ENCODE results near the gene PGK1.
A peak's percentile ranks its signal among the peaks of the same experiment; 100 is the strongest.
"Not testable (repeated sequence)": the region's sequence is repeated elsewhere in the genome, so short reads cannot be mapped to it uniquely, and the experiment has no call there.

PGK1 gene

DNA sequence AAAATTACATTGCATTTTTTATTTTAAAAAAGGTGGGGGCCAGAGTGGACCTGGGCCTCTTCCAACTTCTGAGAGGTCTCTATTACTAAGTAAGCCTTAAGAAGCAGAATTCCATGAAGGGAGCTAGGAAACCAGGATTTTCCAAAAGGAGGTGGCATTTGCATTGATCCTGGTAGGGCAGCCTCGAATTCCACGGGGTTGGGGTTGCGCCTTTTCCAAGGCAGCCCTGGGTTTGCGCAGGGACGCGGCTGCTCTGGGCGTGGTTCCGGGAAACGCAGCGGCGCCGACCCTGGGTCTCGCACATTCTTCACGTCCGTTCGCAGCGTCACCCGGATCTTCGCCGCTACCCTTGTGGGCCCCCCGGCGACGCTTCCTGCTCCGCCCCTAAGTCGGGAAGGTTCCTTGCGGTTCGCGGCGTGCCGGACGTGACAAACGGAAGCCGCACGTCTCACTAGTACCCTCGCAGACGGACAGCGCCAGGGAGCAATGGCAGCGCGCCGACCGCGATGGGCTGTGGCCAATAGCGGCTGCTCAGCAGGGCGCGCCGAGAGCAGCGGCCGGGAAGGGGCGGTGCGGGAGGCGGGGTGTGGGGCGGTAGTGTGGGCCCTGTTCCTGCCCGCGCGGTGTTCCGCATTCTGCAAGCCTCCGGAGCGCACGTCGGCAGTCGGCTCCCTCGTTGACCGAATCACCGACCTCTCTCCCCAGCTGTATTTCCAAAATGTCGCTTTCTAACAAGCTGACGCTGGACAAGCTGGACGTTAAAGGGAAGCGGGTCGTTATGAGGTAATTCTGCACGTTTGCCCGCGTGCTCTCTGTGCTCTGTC is at the start of gene PGK1:
TSS of gene PGK1 (plus strand) at position 626 of the 824 bp plus-strand sequence. CDS start at position 719, 93 bp downstream.
- DNase-seq = peak; percentile 81 to 87

- no peak for DNase-seq
These were observed 40.4 kb upstream of the PGK1 start for GRCh38 chrX:78063687-78064086.

DNA sequence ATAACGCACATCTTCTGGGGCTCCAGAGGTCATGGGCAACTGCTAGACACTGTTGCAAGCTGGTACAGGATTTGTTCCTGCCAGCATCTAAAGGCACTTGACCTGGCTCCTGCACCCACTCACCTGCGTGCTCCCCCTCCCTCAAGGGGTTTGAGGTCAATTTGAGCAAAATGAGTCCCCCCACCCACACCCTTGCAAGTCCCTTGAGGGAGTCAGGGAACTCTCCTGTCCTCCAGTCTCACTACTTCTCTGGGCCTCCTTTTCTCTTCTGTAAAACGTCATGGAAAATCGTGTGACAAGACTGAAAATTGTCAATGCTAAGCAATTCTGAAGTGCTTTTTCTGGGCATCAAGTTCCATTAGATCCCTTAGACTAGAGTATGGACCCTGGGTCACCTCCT is 39.9 kb upstream of the PGK1 start:
- no peak for DNase-seq

- not testable (repeated sequence) for DNase-seq
These were observed 39.1 kb upstream of the PGK1 start for GRCh38 chrX:78064698-78065601.

DNA sequence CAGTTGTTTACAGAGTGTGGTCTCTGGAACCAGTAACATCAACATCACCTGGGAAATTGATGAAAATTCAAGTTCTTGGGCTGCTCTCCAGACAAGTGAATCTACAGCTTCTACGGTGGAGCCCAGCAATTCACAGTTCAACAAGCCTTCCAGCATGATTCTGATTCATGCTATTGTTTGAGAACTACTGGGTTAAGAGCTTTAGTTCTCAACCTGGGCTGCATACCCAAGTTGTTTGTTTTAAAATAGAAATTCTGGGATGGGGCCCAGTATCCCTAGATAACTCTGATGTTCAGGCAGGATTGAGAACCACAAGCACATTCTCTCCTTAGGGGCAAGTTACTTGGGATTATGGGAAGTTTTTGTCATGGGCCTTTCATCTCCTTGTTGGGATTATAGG is 37.9 kb upstream of the PGK1 start:
- DNase-seq = no peak

- DNase-seq = no peak
These were observed 32.7 kb upstream of the PGK1 start for GRCh38 chrX:78071331-78071730.

DNA sequence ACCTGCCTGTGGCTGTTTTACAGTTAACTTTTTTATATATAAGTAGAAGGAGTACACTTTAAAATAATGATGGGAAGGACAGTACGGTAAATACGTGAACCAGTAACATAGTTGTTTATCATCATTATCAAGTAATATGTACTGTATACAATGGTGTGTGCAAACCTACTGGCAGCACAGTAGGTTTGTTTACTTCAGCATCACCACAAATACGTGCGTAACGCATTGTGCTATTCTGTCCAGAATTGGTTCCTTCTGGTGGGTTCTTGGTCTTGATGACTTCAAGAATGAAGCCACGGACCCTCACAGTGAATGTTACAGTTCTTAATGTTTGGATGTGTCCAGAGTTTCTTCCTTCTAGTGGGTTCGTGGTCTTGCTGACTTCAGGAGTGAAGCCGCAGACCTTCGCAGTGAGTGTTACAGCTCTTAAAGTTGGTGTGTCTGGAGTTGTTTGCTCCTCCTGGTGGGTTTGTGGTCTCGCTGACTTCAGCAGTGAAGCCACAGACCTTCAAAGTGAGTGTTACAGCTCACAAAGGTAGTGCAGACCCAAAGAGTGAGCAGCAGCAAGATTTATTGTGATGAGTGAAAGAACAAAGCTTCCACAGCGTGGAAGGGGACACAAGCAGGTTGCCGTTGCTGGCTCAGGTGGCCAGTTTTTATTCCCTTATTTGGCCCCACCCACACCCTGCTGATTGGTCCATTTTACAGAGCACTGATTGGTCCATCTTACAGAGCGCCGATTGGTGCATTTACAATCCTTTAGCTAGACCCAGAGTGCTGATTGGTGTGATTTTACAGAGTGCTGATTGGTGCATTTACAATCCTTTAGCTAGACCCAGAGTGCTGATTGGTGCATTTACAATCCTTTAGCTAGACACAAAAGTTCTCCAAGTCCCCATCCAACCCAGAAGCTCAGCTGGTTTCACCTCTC is 30.6 kb upstream of the PGK1 start:
- DNase-seq = not testable (repeated sequence)

GRCh38 chrX:78074088-78074487 is 30.0 kb upstream of the PGK1 start:
- no peak for DNase-seq

DNA sequence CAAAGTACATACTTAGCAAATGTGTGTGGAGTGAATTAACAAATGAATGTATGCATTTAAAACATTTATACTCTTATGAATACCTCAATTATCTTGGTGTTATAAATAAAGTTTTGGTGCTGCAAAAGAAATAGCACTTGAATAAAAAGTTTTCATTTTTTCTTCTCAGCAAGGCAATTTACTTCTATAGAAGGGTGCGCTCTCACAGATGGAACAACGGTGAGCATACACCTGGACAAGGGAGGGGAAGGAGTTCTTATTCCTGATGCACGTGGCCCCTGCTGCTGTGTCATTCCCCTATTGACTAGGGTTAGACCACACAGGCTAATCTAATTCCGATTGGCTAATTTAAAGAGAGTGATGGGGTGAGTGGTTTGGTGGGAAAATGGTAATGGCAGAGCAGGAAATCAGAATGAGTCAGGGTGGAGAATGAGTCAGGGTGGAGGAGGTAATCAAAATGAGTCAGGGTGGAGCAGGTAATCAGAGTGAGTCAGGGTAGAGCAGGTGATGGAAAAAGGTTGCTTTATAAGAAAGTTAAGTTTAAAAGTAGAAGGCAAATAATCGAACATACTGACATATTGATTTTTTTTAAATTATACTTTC is 28.2 kb upstream of the PGK1 start:
- DNase-seq = no peak

DNA sequence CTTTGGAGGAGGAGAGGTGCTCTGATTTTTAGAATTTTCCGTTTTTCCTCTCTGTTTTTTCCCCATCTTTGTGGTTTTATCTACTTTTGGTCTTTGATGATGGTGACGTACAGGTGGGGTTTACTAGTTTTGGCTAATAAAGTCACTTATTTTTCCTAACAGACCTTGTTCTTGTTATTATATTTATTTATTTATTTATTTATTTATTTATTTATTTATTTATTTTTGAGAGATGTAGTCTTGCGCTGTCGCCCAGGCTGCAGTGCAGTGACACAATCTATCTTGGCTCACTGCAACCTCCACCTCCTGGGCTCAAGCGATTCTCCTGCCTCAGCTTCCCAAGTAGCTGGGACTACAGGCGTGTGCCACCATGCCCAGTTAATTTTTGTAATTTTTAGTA is 22.6 kb upstream of the PGK1 start:
- not testable (repeated sequence) for DNase-seq

DNA sequence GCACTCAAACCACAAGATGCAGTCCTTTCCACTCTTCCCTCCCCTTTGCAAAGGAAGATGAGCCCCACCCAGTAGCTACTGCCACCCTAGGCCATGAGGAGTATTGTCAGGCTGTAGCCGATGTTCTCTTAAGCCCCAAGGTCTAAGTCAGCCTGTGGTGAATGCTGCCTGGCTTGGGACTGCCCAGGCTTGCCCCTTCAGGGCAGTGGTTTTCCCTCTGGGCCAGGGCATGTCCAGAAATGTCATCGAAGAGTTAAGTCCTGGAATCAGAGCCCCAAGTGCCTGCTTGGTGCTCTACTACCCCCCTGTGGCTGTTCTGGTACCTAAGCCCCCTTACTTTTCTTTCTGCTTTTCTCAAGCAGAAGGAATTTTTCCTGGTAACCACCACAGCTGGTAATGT is 11.8 kb upstream of the PGK1 start:
- no peak for DNase-seq

- no peak for DNase-seq
These were observed 5.9 kb upstream of the PGK1 start for GRCh38 chrX:78098108-78098507.

GRCh38 chrX:78102091-78102490 is 2.0 kb upstream of the PGK1 start:
- no peak for DNase-seq

- no peak for DNase-seq
These were observed 936 bp upstream of the PGK1 start for GRCh38 chrX:78103001-78103622.

- DNase-seq = peak in 1 of 2 experiments; percentile 11
These were observed 564 bp downstream of the PGK1 start for GRCh38 chrX:78104447-78105176.

DNA sequence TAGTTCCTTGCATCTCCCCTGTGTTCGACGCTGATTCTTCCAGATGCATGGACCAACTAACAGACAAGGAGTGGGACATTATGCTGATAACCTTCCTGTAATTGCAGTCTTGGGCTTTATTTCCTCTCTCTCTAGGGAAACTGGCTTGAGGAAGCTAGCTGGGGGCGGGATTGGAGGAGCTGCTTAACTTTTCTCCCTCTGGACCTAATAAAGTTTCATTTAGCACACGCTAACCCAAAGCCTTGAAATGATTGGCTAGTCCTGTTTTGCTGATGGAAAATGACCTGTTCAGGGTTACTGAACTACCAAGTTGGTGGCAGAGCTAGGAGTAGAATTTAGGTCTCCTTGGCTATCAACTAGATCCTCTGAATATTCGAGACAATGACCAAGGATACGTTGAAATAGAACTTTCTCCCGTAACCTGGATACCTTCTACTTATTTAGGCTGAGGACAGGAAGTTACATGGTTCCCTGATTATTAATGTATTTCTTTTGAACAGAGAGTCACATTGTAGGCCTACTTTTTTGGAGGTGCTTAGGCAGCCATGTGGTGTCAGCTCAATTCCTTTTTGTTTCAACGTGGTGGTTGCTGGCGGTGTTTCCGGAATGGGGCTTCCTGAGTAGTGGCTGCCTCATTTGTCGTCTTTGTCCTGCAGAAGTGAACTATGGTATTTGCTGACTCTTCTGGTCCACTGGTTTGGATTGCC is 2.0 kb downstream of the PGK1 start:
- no peak for DNase-seq

DNA sequence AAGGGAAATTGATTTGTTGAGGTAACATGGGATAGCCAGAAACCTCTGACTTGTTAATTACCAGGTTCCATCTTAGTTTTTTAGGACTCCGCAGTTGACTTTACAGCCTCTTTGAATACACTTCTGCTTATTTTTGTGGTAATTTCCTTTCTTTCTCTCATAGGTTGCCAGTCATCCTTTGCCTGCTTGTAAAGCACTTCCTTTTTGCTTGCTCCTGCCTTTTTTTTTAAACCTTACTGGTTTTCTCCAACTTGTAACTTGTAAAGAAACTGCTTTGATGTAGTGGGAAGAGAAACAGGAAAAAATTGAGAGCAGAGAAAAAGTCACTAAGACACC is 2.6 kb downstream of the PGK1 start:
- DNase-seq = no peak

GRCh38 chrX:78109458-78109857 is 5.4 kb downstream of the PGK1 start:
- DNase-seq = no peak

- DNase-seq = no peak
These were observed 7.3 kb downstream of the PGK1 start for GRCh38 chrX:78111140-78111931.

GRCh38 chrX:78116365-78116764 is 12.3 kb downstream of the PGK1 start:
- no peak for DNase-seq

Data from SHP77 (cell line).